Coronary artery (tissue), 2 donors: ENCODE results near the gene RAPGEF4.

Experiments
- DNase-seq: peaks from one replicate; pipeline ENCODE4 v3.0.0-alpha.2; 2017; ENCODE audit warnings: low spot score
- H3K27ac ChIP-seq, 2 donors: fragments of 200-600 bp; sonication (generic); one replicate each; pipeline ENCODE4 v1.5.1; 2016 to 2019
- H3K4me3 ChIP-seq: fragments of 200-600 bp; sonication (generic); 2 replicates; pipeline ENCODE4 v1.5.1; 2016; ENCODE audit warnings: mild to moderate bottlenecking, moderate library complexity
- TF ChIP-seq, protein P1 (sequence below): fragments of 200-600 bp; sonication (generic); IDR thresholded peaks from one replicate; pipeline ENCODE4 v1.5.1; 2019; ENCODE audit warnings: antibody characterized with exemption

RAPGEF4 gene

DNA sequence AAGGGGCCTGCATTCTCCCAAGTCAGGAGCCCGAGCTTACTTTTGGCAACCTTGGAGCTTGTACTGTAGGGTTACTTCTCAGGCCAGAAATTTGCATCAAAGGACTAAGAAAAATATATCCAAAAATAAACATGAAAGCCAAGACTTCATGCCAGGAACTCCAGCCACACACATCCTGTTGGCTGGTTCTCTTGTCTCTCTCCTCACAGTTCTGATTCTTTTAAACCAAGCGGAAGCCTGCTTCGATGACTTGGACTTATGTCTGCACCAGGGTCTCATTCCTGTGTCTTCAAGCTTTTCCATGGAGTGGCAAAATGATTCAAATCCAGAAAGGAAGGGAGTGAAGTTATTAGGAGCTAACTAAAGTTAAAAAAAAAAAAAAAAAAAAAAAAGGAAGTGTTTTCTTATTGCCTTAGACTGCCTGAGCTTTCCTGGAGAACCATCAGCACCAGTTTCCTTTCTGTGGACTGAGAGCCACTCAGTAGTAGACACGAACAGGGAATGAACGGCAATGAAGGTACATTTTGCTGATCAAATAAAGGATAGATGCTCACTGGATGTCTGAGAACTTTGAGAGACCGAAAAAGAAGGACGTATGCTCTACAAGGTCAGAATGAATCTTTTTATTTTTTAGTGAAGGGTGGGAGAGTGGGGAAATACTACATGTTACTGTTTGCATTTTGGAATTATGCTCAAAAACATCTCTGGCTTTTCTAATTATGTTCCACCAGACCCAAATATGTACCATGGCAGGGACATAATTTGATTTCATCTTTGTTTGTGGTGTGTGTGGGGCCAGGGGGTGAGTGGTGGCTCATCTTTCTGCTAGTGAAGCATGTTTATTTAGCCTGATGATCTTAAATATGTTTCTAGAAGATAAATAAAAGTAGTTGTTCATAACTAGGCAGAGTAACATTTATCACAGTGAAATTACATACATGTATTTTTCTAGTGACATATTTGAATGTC lies 86.0 kb downstream of the RAPGEF4 start:
- DNase-seq: no peak
- Histone ChIP-seq H3K27ac (peak overlapping the region in 1 of 2 donors; percentile 38), H3K4me3 (peak overlapping the region; percentile 38)
- TF ChIP-seq, protein P1, sequence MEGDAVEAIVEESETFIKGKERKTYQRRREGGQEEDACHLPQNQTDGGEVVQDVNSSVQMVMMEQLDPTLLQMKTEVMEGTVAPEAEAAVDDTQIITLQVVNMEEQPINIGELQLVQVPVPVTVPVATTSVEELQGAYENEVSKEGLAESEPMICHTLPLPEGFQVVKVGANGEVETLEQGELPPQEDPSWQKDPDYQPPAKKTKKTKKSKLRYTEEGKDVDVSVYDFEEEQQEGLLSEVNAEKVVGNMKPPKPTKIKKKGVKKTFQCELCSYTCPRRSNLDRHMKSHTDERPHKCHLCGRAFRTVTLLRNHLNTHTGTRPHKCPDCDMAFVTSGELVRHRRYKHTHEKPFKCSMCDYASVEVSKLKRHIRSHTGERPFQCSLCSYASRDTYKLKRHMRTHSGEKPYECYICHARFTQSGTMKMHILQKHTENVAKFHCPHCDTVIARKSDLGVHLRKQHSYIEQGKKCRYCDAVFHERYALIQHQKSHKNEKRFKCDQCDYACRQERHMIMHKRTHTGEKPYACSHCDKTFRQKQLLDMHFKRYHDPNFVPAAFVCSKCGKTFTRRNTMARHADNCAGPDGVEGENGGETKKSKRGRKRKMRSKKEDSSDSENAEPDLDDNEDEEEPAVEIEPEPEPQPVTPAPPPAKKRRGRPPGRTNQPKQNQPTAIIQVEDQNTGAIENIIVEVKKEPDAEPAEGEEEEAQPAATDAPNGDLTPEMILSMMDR: no peak

DNA sequence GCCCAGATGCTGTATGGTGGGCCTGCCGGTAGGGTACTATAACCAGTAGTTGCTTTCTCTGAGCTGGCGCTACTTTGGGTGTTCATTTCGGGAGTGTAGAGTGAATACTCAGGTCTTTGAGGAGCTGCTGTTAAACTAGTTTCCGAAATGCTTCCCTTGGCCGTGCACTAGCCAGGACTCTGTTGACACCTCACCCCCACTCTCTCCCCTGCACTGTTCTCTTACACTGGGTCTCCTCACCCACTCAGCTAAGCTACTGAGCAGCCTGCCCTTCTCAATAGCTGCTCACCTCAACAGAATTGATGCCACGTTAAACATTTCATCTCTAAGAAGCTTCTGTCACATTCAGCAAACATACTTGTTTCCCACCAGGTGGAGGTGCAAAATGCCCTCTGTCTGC lies 86.9 kb downstream of the RAPGEF4 start:
- H3K27ac ChIP-seq: peak overlapping the region in 1 of 2 donors; percentile 38
- peak overlapping the region; percentile 38 for H3K4me3 ChIP-seq

DNA sequence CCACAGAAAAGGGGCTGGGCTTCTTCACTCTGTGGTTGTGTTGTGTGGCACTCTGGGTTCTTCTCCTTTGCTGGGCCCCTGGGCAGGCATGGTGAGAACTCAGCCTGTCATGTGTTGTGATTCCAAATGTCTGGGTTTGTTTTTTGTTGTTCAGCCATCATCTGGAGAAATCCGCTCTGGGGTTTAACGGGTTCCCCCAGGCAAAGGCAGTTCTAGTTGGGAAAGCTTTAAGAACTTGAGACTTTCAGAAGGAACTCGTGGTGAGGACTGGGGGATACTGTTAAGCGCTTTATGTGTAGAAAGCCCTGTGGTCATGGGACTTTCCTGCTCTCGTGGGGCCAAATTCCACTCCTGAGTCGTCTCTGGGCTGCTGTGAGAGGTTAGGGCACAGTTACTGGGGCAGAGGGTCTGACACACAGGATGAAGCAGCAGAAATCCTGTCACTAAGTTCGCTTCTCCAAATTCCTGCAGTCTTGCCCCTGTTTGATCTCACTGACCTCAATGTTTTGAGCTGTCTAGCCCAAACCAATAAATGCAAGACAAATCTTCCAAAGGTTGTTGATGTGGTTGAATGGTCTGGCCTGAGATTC lies 87.7 kb downstream of the RAPGEF4 start:
- H3K27ac ChIP-seq: no peak overlapping the region
- TF ChIP-seq, protein P1: no peak
- no peak for DNase-seq
- no peak overlapping the region for H3K4me3 ChIP-seq

More for the DNA sequence above, 86.9 kb downstream of the RAPGEF4 start:
- DNase-seq: no peak
- TF ChIP-seq, protein P1: no peak

DNA sequence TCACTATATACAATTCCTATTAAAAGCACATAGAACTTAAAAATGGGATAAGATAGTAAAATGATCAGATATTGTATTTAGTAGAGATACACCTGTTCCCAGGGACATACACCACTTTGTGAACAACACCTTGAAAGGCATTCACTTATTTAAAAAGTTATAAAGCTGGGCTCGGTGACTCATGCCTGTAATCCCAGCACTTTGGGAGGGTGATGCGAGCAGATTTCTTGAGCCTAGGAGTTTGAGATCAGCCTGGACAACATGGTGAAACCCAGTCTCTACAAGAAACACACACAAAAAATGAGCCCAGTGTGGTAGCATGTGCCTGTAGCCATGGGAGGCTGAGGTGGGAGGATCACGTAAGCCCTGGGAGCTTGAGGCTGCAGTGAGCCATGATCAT lies 90.9 kb downstream of the RAPGEF4 start:
- TF ChIP-seq, protein P1: no peak
- H3K27ac ChIP-seq: no peak overlapping the region
- no peak overlapping the region for H3K4me3 ChIP-seq
- no peak for DNase-seq

DNA sequence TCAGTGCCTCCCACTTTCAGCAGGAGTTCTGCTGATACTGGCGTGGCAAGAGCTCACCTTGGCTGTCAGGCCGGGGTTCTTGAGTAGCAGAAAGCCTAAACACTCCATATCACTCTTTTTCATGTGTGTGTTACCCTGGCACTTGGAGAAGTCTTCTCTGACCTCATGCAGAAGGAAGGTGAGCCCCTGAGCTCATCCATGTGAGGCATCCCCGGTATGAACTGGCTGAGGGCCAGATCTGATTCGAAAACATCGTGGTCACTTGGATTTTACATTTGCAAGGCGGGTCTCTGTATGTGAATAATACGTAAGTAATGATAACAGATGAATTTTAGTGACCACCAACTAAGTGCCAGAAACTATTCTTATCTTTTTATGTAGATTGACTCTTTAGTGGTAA lies 93.6 kb downstream of the RAPGEF4 start:
- Histone ChIP-seq H3K27ac (no peak overlapping the region), H3K4me3 (no peak overlapping the region)
- TF ChIP-seq, protein P1: no peak
- no peak for DNase-seq

DNA sequence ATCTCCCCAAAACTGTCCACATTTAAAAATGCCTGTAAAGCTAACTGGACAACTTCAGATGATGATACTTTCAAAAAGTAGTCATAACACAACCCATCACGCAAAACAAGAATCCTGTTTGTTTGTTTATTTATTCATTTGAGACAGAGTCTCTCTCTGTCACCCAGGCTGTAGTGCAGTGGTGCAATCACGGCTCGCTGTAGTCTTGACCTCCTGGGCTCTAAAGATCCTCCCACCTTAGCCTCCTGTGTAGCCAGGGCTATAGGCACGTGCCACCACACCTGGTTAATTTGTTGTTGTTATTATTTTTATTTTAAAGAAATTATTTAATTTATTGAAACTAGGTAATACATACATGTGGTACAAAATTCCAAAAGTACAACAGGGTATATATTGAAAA lies 94.8 kb downstream of the RAPGEF4 start:
- no peak for DNase-seq
- TF ChIP-seq, protein P1: no peak
- Histone ChIP-seq H3K4me3 (no peak overlapping the region), H3K27ac (no peak overlapping the region)
